ENCODE results near the gene GPR101. TPM values are rescaled to one million over a fixed set of nuclear protein-coding genes. Genes with fewer than 3 reads are reported as not detected.

The GPR101 gene, protein sequence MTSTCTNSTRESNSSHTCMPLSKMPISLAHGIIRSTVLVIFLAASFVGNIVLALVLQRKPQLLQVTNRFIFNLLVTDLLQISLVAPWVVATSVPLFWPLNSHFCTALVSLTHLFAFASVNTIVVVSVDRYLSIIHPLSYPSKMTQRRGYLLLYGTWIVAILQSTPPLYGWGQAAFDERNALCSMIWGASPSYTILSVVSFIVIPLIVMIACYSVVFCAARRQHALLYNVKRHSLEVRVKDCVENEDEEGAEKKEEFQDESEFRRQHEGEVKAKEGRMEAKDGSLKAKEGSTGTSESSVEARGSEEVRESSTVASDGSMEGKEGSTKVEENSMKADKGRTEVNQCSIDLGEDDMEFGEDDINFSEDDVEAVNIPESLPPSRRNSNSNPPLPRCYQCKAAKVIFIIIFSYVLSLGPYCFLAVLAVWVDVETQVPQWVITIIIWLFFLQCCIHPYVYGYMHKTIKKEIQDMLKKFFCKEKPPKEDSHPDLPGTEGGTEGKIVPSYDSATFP
- not detected in 2 replicates for total RNA-seq (2014; rRNA removed; shearing (Covaris generic))
- polyA plus RNA-seq (2015; cell fraction: cytosol; rRNA removed) = not detected in 2 replicates
- not detected in 2 replicates for polyA plus RNA-seq (2015; cell fraction: nucleus; rRNA removed)

DNA sequence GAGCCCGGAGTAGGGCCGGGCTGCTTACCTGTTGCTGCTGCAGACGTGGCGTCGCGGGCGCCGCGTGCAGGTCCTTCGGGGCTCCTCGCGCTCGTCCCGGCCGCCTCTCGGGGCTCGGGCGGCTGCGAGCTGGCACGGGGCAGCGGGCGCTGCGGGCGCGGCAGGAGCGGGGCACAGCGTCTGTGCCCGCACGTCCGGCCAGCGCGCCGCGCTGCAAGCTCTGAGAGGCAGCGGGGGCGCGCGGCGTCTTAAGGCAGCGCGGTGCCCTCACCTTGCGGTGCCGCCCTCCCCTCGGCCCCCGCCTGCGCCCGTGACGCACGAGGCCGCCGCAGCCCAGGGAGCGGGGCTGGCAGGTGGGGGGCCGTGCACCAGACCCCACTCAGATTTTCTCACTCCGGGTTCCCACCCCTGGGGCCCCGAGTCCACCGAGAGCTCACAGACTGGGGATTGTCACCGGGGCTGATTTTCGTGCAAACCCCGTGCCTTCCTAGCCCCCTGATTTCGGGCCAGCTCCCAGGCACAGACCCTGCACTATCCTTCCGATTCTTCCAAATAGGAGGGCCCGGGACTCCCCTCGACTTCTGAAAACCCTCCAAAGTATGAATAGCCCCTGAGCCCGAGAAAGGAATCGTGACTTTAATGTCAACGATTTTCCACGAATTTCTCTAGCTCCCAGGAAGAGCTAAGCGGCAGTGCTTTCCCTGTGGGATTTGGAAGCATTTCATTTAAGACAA, at the start of gene GPR101:
TSS of gene GPR101 (minus strand) at position 222 of the 734 bp plus-strand sequence. CDS start 2,321 bp downstream, outside the sequence.
- DNase-seq (ENCODE audit: low read depth, low spot score) = no peak
- in situ Hi-C loops (cut with HindIII; ENCODE audit: low pct_unique_long_range_greater_than_20kb, low sequenced_read_pairs) = no loop called here

DNA sequence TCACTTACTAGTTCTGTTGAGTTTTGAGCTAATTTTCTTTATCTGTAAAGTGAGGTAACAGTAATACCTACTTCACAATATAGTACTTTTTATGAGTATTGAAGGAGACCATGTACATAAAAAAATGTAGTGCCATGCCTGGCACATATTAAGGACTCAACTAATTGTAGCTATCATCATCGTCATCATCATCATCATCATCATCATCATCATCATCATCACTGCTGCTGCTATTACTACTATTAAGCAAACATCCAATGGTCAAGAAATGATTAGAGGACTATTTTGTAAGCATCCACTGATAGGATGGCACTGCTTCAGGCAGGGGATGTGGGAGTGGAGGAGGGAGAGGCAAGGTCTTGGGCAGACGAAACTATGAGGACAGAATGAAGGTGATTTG, 47.4 kb upstream of the GPR101 start:
- no peak for DNase-seq (ENCODE audit: low read depth, low spot score)
- in situ Hi-C loops (cut with HindIII; ENCODE audit: low pct_unique_long_range_greater_than_20kb, low sequenced_read_pairs) = no loop called here

DNA sequence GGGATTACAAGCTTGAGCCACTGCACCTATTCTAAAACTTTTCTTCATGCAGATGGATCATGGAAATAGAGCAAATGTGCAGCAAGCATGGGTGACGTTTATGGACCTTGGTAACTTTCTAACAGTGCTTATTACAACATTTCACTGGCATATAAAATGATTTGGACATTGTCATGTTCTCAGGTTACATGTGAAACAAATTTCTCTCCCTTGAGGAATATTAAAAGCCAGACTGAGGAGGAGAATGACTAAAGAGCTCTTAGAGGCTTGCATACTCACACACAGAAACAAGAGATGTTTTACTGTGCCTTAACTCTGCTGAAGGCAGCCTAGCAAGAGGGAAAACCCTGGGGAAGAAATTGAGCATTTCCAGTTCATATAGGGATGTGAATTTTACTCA, 38.6 kb upstream of the GPR101 start:
- in situ Hi-C loops (cut with HindIII; ENCODE audit: low pct_unique_long_range_greater_than_20kb, low sequenced_read_pairs) = no loop called here
- DNase-seq (ENCODE audit: low read depth, low spot score) = no peak

DNA sequence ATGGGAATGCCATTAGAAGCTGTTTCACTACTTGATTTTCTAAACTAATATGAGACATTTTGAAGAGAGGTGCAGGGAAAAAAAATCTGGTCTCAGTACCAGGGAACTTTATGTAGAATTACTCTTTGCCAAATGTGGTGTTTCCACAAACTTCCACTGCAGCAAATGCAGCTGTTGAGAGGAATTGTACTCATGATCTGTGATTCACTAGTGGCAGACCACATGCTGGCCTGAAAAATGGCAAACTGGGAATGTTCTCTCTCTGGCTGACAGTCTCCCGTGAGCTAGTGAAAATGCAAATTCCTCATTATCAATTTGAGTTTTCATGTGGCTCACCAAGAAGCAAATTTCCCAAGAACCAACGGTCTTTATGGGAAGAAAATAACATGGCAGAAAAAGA, 37.8 kb upstream of the GPR101 start:
- DNase-seq (ENCODE audit: low read depth, low spot score) = no peak
- in situ Hi-C loops (cut with HindIII; ENCODE audit: low pct_unique_long_range_greater_than_20kb, low sequenced_read_pairs) = no loop called here

DNA sequence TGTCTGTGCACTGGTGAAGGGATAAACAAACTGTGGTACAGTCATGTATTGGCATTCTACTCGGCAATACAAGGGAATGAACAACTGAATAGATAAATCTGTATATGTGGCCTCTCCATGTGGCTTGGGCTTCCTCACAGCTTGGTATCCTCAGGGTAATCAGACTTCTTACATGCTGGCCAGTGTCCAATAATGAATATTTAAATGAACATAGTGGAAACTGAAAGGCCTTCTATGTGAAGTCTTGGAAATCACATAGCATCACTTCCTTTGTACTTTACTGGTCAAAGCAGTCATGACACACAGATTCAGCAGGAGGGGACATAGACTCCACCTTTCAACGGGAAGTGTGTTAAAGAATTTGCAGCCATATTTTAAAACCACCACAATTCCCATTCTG, 33.4 kb upstream of the GPR101 start:
- in situ Hi-C loops (cut with HindIII; ENCODE audit: low pct_unique_long_range_greater_than_20kb, low sequenced_read_pairs) = no loop called here
- no peak for DNase-seq (ENCODE audit: low read depth, low spot score)

DNA sequence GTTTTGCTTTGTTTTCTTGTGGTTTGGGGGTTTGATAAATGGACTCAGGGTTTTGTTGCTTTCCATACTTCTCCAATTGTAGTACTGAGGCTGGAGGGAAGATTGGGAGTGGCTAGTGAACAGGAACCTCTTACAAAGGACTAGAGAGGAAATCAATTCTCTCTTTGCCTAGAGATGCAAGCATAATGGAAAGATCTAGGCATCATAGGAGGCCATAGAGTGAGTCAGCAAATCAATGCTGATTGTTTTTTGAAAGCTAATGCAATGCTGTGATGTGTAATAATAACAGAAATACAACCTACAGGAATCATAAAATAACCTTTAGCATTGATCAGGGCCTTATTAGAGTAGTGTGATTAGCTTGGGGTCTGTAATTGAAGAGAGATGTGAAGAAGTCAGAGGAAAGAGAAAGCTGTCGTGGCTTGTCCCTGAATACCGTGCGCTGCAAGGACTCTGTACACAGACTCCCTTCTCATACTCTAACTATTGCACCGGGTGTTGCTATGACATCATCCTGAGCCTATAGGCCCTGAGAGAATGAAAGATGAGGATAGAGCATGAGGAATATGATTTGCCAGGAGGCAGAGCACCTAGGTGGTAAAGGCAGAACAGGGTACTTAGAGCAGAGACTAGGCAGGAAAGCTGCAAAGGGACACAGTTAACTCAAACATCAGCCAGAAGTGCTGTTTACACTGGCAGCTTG, 29.3 kb upstream of the GPR101 start:
- in situ Hi-C loops (cut with HindIII; ENCODE audit: low pct_unique_long_range_greater_than_20kb, low sequenced_read_pairs) = no loop called here
- DNase-seq (ENCODE audit: low read depth, low spot score) = no peak

DNA sequence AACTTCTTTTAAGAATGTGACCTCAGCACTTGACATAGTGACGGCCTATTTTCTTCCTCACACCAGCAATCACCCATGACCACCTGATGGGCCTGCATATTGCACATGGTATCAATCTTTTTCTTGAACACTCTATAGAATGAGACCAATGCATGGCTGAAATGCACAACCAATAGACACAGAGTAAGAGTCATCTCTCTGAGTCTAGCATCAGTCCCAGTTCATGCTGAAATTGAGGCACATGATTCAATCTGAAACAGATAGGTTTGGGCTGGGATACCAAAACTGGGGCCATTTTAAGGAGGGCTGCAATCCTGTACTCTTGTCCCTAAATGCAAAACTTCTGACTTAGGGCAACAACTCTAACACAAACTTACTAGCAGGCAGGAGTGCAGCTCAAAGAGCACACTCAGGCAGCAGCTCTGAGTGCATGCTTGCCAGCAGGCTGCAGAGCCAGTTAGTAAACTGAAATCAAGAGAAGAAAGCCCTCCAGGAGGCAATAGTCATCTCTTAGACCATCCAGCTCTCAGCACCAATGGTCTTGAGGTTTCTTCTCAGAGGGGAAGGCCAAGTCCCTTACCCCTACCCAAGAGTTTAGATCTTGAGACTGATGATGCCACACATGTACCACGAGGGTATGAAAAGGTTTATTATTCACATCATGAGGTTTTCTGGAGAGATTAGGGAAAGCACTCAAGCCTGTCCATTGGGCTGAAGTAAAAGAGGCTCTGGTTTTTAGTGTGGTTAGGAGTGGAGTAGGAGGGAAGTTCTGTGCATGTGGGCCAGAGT, 24.7 kb upstream of the GPR101 start:
- in situ Hi-C loops (cut with HindIII; ENCODE audit: low pct_unique_long_range_greater_than_20kb, low sequenced_read_pairs) = no loop called here
- DNase-seq (ENCODE audit: low read depth, low spot score) = peak; percentile 16

DNA sequence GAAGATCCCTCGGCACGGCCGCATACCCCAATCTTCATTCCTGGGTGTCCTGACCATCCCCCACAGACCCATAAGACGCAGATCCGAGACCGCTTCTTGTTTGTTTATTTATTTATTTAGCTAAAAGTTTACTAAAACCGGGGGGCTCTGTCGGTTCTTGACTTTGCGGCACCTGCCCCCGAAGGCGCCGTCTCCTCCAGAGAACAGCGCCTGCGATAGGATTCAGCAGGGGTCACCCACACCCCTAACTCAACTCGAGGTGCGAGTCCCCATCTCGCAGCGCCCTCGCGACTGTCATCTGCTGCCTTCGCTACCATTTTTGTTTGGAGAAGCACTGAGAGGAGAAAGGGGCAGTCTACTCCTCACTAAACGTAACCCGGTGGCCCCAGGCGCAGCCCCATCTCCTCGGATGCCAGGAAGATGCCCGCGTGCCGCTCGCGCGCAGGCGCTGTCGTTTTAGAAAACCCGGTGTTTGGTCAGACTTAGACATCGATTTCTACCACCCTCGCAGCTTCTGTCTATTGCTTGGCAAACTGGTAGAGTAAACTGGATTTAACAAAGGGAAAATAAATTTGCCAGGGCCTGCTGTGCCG, 18.9 kb upstream of the GPR101 start:
- in situ Hi-C loops (cut with HindIII; ENCODE audit: low pct_unique_long_range_greater_than_20kb, low sequenced_read_pairs) = no loop called here

DNA sequence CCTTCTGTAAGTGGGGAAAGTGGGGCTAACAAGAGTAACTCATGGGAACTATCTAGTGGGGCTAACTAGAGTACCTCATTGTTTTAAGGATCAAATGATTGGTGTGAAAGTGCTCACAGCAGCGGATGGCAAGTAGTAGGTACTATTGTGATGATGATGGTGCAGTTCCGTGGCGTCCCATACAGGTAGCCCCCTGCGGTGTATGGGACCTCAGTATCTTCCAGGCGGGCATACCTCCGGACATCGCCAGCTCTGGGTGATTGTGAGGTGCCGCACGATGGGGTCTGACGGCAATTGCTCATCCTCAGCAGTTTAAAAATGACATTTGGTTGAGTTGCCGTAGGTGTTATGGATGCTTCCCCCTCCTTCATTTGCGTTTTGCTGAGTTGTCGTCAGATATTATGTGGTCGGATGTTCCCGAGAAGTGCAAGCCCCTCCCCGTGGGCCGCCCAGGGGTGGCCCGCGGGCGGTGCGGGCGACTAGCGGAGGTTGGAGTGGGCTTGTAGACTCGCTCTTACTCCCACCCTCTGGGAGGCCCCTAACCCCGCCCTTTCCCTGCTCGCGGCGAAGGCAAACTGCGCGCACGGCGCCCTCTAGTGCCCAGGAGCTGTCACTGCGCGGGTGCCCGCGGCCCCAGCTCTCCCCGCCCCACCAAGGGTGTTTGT, 18.3 kb upstream of the GPR101 start:
- peak; percentile 56 for DNase-seq (ENCODE audit: low read depth, low spot score)
- in situ Hi-C loops (cut with HindIII; ENCODE audit: low pct_unique_long_range_greater_than_20kb, low sequenced_read_pairs) = no loop called here

More for the DNA sequence above, 18.9 kb upstream of the GPR101 start:
- no peak for DNase-seq (ENCODE audit: low read depth, low spot score)

DNA sequence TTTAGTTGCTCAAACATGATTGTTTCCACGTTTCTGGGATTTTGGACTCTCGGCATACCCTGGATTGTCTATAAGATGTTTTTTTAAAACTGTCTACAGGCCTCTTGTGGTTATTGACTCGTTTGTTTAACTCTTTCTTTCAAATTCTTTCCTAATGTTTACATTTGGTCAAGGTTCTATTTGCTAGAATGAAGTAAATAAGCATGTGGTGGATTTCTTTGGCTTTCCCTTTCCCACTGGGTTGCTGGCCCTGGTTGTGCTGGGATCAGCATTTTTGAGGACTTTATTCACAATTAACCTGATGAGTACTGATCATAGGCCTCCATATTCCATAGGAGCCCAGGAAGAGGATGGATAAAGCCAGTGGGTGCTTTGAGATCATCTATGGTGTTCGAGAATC, 11.1 kb upstream of the GPR101 start:
- in situ Hi-C loops (cut with HindIII; ENCODE audit: low pct_unique_long_range_greater_than_20kb, low sequenced_read_pairs) = no loop called here
- no peak for DNase-seq (ENCODE audit: low read depth, low spot score)

DNA sequence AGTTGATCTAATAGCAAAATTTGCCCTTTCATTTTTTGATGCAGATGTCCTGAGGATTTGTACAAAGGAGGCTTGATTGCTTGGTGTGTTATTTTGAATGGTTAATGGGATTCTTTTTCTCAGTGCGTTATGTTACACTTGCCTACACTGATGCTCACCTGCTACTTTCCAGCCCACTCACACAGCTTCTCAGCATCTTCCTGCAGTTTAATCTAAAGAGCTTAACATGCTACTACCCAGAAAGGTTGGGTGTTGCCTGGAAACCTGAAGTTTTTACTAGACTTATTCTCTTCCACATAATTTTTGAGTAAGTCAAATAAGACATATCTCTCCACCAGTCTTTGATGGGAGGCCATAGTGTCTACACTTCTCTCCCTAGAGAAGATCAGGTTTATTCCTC, 9.9 kb upstream of the GPR101 start:
- in situ Hi-C loops (cut with HindIII; ENCODE audit: low pct_unique_long_range_greater_than_20kb, low sequenced_read_pairs) = no loop called here
- DNase-seq (ENCODE audit: low read depth, low spot score) = no peak

DNA sequence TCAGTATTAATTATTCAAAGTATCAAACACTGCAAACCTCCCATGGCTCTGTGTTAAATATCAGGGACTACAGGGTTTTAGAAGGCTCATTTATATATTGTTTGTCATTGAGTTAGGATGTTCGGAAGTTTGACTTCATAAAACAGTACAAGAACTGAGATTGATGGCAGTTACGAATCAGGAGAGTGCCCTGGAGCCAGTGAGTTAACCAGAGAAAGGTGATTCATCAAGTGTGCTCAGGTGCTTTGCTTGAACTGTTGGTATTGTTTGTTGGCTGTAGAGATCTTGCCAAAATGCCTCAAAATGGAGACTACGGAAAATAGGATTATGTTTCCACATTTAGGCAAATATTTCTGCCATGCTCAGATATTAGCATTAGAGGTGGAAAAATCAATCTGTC, 7.5 kb upstream of the GPR101 start:
- in situ Hi-C loops (cut with HindIII; ENCODE audit: low pct_unique_long_range_greater_than_20kb, low sequenced_read_pairs) = no loop called here
- DNase-seq (ENCODE audit: low read depth, low spot score) = no peak

DNA sequence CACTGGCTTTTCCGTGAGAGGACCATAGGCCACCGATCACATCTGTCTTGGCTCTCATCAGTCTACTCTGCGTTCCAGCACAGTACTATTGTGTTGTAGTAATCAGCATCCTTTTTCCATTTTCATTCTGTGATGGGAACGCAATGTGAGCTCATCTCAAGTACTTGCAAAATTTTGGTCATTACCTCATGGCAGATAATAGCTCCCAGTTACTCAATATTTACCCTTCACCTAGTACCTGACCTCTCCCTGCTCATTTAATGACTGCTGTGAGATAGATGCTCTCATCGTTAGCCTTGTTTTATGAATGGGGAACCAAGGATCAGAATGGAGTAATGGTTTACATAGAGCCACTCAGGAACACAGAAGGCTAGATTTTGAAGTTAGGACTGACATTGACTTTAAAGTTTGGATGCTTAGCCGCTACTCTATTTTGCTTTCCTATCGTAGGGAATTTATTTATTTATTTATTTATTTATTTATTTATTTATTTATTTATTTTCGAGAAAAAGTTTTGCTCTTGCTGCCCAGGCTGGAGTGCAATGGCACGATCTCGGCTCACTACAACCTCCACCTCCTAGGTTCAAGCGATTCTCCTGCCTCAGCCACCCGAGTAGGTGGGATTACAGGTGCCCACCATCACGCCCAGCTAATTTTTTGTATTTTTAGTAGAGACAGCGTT, 6.5 kb upstream of the GPR101 start:
- in situ Hi-C loops (cut with HindIII; ENCODE audit: low pct_unique_long_range_greater_than_20kb, low sequenced_read_pairs) = no loop called here
- DNase-seq (ENCODE audit: low read depth, low spot score) = no peak

DNA sequence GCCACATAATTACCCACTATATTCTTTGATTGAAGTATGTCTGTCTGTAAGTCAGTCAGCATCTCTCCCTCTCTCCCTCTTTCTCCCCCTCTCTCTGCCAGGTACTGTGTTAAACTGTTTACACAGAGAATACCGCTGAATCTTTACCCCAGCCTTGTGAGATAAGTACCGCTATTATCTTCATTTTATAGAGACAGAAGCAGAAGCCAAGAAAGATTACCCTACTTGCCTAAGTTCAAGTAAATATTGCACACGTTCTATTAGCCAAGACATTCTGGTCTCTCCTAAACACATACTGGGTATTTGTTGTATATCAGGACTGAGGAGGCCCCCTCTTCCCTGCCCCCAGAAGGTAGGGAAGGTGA, 695 bp upstream of the GPR101 start:
- in situ Hi-C loops (cut with HindIII; ENCODE audit: low pct_unique_long_range_greater_than_20kb, low sequenced_read_pairs) = no loop called here

DNA sequence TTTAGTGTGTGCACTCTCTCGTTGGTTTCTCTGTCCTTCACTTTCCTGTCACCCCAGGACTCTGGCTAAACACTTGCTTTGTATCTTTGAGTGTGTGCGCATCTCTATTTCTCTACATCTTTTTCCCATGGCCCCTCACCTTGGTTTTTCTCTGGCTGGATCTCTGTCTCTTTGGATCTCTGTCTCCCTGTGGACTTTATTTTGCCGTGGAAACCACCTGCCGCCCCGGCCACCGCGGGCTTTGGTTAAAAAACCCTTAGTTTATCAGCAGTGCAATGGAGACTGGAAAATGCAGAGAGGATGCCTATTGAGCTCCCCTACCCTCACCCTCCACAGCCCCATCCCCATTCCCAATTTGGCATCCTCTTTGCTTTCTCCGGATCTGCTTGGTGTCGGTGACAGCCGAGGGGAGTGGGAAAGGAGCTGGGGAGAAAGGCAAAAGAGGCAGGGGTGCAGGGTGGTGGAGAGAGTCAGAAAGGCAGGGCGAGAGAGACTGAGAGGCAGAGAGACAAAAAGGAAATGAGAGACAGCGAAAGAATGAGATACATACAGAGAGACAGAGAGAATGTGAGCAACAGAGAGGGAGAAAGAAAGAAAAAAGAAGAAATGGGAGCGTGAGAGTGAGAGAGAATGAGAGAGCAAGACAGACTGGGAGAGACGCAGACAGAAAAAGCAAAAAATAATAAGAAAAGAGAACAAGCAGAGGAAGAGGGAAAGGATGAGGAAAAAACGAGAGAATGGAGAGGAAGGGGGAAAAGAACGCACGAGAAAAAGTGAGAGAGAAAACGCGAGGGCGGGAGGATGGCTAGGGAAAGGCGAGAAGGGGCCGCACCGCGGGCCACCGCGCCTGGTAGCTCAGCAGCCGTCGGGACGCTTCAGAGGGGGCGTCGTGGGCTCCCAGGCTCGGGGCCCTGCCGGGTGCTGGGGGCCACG, 688 bp downstream of the GPR101 start:
- DNase-seq (ENCODE audit: low read depth, low spot score) = no peak
- in situ Hi-C loops (cut with HindIII; ENCODE audit: low pct_unique_long_range_greater_than_20kb, low sequenced_read_pairs) = no loop called here

More for the DNA sequence above, 695 bp upstream of the GPR101 start:
- no peak for DNase-seq (ENCODE audit: low read depth, low spot score)

Measured in SK-MEL-5 (cell line).